GM12874 (cell line): Measurements from ENCODE around the gene WWOX.

Source experiments
- TF ChIP-seq, protein P1 (sequence below): IDR thresholded peaks from 2 replicates; pipeline ENCODE4 v1.5.1; 2011; ENCODE audit warnings: low read depth, mild to moderate bottlenecking, control low read depth, low read length, moderate library complexity; ENCODE audit not compliant: insufficient read depth

Gene WWOX

DNA sequence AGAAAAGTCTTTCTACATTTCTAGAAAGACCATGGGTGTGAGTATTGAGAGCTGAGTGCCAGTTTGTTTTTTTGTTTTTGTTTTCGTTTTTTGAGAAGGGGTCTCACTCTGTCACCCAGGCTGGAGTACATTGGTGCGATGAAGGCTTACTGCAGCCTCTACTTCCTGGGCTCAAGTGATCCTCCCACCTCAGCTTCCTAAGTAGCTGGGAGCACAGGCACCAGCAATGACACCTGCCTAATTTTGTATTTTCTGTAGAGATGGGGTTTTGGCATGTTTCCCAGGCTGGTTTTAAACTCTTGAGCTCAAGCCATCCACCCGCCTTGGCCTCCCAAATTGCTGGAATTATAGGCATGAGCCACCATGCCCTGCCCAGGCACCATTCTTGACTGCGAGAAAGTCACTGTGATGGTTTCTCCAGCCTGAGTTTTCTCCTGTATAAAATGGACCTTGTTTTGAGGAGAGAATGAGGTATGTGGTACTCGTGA is 827.3 kb downstream of the WWOX start:
- TF ChIP-seq, protein P1, sequence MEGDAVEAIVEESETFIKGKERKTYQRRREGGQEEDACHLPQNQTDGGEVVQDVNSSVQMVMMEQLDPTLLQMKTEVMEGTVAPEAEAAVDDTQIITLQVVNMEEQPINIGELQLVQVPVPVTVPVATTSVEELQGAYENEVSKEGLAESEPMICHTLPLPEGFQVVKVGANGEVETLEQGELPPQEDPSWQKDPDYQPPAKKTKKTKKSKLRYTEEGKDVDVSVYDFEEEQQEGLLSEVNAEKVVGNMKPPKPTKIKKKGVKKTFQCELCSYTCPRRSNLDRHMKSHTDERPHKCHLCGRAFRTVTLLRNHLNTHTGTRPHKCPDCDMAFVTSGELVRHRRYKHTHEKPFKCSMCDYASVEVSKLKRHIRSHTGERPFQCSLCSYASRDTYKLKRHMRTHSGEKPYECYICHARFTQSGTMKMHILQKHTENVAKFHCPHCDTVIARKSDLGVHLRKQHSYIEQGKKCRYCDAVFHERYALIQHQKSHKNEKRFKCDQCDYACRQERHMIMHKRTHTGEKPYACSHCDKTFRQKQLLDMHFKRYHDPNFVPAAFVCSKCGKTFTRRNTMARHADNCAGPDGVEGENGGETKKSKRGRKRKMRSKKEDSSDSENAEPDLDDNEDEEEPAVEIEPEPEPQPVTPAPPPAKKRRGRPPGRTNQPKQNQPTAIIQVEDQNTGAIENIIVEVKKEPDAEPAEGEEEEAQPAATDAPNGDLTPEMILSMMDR: no peak

DNA sequence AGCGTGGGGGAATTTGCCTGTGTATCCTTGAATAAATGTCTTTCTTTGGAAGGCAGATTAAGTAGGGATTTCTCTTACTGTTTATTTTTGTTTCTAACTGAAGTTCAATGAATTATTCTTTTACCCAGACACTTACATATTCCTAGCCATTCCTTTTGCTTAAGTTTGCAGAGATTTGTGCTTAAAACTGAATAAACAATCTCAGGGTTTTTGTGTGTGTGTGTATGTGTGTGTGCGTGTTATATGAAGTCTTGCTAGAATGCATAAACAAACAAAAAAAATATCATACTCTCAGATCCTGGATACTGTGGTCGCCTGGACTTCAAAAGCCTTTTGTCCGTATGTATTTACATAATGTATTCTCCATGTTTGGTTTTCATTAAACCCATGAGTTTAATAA is 828.3 kb downstream of the WWOX start:
- TF ChIP-seq, protein P1: no peak

DNA sequence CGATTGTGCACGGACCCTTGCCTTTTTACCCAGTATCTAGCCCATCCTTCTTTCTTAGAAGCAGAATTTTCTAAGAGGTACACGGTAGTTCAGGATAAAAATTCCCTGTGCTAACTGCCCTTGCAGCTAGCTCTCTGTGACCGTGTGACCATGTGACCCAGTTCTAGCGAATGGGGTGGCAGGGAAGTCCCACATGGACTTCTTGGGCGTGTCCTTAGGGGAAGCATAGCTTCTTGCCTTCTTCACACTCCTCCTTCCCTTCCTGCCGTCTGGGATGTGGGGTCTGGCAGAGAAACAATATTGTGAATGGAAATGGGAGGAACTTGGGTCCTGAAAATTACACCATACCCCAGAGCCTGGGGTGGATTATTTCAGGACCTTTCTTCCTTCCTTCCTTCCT is 830.4 kb downstream of the WWOX start:
- TF ChIP-seq, protein P1: no peak

DNA sequence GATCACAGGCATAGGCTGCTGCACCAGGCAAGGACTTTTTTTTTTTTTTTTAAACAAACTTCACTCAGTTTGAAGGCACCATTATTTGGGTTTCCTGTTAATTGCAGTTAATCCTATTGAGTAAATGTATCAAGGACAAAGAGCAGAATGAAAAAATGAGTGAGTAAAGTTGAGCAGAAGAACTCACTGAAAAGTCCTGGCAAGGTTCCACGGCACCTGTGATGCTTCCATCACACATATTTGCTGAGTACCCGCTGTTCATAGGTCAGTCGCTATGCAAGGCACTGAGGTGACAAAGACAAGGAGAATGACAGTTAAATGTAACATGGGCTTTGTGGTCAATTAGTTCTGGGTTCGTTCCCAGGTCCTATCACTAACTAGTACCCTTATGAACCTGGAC is 831.1 kb downstream of the WWOX start:
- TF ChIP-seq, protein P1: no peak

DNA sequence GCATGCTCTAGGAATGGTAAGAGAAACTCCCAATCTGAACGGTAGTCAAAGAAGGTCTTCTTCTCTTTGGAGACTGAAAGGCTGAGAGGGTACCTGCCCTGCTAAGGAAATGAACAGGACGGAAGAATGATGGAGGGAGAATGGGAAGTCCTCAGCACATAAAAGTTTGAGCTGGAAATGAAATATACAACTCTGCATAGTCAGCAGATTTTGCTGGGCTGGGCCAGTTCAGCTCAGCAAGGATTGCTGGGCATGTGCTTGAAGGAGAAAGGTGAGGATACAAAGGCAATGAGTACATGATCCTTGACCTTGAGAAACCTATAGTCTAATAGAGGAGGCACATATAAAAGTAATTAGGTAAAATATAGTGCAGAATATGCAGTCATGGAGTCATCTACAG is 831.8 kb downstream of the WWOX start:
- TF ChIP-seq, protein P1: no peak

DNA sequence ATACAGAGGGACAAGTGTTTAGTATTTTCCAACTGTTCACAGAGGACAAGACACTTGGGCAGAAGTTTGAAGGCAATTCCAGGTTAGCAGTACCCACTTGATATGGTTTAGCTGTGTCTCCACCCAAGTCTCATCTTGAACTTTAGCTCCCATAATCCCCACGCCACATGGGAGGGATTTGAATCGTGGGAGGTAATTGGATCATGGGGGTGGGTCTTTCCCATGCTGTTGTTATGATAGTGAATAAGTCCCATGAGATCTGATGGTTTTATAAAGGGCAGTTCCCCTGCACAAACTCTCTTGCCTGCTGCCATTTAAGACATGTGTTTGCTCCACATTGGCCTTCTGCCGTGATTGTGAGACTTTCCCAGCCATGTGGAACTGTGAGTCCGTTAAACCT is 832.2 kb downstream of the WWOX start:
- TF ChIP-seq, protein P1: no peak

DNA sequence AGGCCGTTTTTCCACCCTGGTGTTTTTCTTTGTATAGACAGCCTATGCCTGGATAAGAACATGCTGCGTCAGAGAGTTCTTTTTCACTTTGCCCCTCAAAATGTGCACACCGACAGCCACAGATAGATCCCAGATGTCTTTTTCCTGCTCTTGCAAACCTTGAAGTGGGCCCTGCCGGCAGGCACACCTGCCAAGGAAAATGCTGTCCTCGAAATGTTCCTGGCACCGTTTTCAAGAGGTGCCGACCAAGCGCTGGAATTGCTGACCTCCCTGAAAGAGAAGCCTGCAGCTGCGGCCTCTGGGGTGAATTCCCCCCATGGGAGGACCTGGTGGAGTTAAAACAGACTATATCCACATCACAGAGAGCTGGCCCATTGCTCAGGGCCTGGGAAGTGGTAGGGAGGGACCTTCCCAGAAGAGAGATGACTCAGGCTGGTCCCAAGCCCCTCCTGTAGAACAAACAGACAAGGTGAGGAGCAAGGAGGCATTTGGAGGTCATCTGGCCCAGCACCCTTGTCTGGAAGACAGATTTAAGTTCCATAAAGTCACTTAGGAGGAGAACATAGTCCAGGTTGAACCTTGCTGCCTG is 833.0 kb downstream of the WWOX start:
- TF ChIP-seq, protein P1: no peak
